Fibroblast of peridontal ligament (primary cell): ENCODE results near the gene SLC26A2.
"Not testable (repeated sequence)": the region's sequence is repeated elsewhere in the genome, so short reads cannot be mapped to it uniquely, and the experiment has no call there.

Source experiments
- DNase-seq: peaks from one replicate; pipeline ENCODE4 v3.0.0-alpha.2; 2010; ENCODE audit errors: extremely low read depth

The SLC26A2 gene

DNA sequence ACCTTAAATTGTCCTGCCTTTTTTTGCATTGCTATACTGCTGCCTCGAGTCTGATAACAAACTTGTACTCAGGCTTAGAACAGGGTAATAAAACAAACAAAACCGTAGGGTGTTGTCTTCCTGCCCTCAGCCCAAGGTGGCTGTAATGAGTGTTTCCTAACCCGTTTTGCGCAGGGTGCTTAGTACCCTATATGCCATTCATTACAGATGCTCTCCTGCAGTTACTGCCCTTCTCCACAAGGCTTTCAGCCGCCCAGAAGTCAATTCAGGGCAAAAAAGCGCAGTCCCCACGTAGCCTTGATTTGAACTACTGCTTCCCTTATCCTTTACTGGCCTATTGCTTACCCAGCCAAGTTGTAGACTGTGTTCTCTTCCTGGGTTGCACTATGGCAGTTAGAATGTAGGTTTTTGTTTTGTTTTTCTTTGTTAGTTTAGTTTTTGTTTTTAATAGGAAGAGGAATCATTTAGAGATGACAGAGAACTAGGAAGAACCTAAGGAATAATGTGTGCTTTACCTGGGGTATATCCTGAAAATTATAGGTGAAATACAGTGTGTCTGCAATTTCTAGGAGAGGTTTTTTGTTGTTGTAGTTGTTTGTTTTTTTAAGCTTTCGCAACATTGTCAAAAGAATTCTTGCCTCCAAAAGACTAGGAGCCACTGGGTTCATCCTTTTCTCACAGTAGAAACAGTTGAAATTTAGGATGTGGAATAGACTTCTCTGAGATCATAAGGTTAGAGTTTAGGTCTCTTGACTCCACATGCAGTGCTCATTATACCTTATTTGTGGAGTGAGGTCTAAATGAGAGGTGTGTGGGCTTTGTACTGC is 41.3 kb downstream of the SLC26A2 start:
- peak; percentile 80 for DNase-seq

DNA sequence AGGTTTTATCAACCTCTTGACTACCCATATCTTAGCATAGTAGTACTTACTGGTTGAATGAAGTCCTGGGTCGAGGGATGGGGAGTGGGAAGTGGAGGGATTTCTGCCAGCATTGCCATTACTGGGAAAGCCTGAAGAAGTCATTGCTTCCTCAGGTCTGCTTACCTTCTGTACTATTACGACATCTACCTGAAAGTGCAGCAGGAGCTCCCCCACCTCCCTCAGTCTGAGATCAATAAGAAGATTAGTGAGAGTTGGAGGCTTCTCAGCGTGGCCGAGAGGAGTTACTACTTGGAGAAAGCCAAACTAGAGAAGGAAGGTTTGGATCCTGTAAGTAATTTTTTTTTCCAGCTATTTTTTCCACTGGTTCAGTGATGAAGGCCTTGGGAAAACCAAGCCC is 45.8 kb downstream of the SLC26A2 start:
- no peak for DNase-seq

DNA sequence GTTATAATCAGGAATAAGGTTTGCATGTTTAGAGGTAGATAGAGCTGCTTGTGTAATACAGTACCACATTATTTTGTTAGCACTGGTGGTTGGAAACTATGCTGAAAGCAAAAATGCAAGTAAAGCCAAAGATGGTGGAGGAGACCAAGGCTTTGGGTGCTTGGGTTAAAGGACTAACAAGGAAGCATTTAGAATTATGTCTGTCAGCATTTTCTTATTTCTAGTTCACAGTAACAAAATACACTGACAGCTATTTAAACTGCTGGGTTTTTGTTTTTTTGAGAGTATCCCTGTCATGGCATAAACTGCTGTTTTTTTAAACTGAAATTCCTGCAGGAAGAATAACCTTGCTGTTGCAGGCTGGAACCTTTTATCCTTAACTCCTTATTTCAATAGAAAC is 46.5 kb downstream of the SLC26A2 start:
- DNase-seq, result no peak

DNA sequence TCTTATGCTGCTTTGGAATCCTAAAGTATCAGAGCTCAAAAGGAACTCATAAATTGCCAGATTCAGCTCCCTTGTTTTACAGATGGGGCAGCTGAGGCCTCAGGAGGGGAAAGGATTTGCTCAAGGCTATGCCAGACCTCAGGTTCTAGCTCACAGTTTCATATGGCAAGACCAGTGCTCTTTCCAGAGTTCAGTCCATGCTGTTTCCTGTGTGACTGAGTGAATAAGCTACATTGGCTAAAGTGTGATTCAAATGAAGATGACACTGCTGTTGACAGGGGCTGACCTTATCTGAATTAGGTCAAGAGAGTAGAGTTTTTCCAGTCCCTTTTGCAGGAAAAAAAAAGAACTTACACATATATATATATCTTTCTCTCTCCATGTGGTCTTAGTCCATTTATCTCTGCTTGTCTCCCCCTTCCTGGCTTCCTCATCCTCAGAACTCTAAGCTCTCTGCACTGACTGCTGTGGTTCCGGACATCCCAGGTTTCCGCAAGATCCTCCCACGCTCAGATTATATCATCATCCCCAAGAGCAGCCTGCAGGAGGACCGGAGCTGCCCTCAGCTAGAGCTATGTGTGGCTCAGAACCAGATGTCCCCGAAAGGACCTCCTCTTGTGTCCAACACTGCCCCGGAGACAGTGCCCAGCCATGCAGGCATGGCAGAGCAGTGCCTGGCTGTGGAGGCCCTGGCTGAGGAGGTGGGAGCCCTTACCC is 49.3 kb downstream of the SLC26A2 start:
- DNase-seq, result no peak

GRCh38 chr5:150013931-150014330 is 53.4 kb downstream of the SLC26A2 start:
- DNase-seq, result no peak

DNA sequence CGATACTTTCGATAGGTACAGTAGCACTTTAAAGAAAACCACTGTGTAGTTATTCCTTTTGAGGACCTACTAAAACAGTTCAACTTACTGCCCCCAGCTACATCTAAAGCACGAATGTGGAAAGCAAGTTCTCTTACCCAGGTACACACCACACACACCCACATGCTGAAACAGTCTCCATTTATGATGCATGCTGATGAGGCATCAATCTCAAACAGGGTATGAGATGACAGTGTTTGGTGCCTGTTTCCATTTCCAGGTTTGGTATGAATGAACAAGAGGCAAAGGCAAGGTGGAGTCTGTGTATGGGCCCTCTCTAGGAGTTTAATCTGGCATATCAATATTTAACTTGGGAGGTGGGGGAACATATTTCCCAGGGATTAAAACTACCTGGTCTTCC is 53.9 kb downstream of the SLC26A2 start:
- no peak for DNase-seq

DNA sequence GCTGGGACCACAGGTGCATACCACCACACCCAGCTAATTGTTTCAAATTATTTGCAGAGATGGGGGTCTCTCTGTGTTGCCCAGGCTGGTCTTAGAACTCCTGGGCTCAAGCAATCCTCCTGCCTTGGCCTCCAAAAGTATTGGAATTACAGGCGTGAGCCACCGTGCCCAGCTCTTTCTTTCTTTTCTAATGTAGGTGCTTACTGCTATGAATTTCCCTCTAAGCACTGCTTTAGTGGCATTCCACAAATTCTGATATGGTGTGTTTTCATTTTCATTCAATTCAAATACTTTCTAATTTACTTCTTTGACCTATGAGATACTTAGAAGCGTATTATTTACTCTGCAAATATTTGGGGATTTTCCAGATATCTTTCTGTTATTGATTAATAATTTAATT is 54.9 kb downstream of the SLC26A2 start:
- no peak for DNase-seq

DNA sequence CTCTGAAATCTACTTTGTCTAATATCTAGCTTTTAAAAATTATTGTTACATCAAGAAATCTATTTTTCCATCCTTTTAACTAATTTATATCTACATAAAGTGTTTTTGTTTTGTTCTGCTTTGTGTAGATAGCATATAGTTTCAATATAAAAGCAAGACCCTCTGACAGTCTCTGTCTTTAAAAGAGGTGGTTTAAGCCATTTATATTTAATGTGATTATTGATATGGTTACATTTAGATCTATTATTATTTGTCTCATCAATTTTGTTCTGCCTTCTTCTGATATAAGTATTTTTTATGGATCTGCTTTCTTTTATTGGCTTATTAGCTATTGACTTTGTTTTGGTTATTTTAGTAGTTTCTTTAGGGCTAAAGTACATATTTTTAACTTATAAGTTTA is 56.0 kb downstream of the SLC26A2 start:
- no peak for DNase-seq

DNA sequence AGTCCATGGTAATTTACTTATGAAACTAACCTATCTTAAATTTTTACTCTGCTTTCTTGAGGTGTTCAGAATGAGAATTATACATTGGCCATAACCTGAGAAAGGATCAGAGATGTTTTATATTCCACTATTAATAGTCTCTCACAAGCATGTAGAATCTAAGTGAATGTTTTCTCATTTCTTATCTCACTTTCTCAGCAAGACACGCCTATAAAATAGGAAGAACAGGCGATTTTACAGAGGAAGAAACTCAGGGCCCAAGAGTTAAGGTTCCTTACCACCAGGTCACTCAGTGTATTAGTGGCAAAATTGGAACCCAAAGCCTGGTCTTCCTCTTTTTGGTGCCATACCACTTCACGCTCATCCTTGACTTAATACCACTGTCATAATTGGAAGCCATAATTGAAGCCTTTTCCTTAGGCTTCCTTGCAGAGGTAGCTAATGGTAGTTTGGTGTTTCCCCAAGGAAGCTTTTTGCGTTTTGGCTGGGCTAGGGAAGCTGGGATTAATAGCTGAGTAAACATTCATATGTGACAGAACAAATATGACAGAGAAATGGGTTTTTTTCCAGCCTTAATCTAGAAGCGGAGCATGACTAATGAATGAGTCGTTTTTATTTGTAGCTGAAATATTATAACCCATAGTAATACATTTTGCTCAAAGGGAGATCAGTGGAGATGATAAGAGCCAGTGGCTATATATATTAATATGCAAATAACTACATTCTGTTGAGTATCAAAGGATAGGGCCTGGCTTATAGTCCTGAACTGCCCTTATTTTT is 56.9 kb downstream of the SLC26A2 start:
- DNase-seq, result no peak

DNA sequence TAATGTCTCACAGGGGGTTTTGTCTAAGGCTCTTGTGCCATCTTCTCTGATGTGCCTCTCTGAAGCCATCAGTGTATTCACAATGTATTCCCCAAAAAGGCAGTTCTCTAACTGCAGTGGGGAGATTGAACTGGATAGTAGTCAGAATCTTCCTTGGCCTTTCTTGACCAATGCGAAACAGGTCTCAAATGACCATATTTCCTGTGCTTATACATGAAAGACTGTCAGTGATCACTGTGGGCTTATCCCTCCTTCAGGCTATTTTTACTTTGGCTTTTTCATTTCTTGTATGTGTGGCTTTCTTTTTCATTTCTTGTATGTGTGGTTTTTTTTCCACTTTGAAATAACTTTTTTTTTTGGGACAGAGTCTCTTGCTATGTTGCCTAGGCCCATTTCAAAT is 59.7 kb downstream of the SLC26A2 start:
- no peak for DNase-seq

GRCh38 chr5:150021491-150022157 is 61.1 kb downstream of the SLC26A2 start:
- no peak for DNase-seq

GRCh38 chr5:150022158-150022531 is 61.6 kb downstream of the SLC26A2 start:
- peak; percentile 90 for DNase-seq

DNA sequence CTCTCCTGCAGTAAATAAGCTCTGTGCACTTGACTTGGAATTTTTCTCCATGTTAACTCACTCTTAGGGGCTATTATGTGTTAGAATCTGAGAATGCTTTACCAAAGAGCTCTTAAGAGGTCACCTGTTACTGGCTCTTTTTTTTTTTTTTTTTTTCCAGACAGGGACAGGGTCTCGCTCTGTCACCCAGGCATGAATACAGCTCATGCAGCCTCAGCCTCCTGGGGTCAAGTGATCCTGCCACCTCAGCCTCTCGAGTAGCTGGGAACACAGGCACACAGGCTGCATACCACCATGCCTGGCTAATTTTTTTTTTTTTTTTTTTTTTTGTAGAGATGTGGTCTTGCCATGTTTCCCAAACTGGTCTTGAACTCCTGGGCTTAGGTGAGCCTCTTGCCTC is 62.1 kb downstream of the SLC26A2 start:
- DNase-seq, result no peak

DNA sequence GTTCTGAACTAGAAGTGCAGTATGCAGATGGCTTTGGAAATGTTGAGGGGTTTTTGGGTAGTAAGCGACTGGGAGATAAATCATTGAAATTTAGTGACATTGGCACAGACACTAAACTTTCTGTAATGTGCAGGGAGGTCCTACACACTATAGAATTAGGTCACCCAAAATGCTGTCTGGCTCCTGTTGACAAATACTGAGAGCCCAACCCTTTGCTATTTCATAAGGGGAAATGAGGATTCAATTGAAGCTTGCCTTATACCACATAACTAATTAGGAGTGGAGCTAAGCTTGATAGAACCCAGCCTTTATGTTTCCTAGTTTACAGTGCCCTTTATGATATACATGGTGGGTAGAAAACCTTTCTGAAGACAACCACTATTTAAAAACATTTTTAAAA is 62.6 kb downstream of the SLC26A2 start:
- no peak for DNase-seq

DNA sequence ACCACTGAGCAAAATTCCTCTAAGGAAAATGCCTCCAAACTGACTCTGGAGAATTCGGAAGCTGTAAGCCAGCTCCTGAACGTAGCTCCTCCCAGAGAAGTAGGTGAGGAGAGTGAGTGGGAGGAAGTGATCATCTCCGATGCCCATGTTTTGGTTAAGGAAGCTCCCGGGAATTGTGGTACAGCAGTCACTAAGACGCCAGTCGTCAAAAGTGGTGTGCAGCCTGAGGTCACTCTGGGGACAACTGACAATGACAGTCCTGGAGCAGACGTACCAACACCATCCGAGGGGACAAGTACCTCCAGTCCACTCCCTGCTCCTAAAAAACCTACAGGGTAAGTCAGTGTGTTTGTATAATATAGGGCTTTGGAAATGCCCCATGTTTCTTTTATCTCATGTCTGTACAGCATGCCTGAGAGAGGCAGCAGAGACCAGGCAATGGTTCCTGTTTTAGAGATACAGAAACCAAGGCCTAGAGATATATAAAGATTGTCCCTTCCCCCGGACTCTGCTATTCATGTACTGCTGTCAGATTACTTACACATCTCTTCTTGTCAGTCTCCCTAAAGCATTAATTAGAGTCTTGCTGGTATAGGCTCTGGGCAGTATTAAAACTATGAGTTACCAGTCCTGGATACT is 63.9 kb downstream of the SLC26A2 start:
- DNase-seq, result peak; percentile 71

DNA sequence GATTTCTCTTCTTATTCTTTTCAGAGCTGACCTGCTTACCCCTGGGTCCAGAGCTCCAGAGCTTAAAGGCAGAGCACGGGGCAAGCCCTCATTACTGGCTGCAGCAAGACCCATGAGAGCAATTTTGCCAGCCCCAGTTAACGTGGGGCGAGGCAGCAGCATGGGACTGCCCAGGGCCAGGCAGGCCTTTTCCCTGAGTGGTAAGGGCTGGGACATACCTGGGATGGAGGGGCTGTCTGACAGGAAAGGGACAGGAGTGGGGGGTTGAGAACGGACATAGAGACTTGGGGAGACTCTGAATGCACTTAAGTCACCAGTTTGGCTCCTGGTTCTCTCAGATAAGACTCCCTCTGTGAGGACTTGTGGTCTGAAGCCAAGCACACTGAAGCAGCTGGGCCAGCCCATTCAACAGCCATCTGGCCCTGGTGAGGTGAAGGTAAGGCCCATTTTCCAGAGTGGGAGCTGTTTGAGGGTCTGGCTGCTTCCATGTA is 66.2 kb downstream of the SLC26A2 start:
- no peak for DNase-seq

DNA sequence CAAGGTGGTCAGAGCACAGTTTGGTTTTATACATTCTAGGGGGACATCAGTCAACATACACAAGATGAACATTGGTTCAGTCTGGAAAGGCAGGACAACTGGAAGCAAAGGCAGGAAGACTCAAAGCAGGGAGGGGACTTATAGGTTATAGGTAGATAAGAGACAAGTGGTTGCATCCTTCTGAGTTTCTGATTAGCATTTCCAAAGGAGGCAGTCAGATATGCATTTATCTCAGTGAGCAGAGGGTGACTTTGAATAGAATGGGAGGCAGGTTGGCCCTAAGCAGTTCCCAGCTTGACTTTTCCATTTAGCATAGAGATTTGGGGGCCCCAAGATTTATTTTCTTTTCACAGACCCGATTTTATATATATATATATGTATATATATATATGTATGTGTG is 67.5 kb downstream of the SLC26A2 start:
- not testable (repeated sequence) for DNase-seq

DNA sequence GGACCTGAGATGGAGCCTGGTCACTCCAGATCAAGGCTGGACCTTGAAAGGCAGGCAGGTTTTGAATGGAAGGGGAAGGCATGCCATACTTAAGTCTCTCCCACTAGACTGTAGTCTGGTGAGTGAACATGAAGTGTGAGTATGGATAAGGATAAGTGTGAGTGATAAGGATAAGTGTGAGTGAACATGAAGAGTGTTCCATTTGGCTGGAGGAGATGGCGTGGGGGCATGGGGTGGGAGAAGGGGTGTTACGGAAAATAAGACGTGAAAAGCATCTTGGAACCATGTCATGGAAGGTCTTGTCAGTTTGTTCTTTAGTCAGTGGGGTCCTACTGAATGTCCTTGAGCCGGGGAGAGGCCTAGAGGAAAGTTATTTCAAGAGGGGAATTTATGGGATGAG is 72.8 kb downstream of the SLC26A2 start:
- no peak for DNase-seq

GRCh38 chr5:150034662-150035061 is 74.1 kb downstream of the SLC26A2 start:
- peak; percentile 95 for DNase-seq

DNA sequence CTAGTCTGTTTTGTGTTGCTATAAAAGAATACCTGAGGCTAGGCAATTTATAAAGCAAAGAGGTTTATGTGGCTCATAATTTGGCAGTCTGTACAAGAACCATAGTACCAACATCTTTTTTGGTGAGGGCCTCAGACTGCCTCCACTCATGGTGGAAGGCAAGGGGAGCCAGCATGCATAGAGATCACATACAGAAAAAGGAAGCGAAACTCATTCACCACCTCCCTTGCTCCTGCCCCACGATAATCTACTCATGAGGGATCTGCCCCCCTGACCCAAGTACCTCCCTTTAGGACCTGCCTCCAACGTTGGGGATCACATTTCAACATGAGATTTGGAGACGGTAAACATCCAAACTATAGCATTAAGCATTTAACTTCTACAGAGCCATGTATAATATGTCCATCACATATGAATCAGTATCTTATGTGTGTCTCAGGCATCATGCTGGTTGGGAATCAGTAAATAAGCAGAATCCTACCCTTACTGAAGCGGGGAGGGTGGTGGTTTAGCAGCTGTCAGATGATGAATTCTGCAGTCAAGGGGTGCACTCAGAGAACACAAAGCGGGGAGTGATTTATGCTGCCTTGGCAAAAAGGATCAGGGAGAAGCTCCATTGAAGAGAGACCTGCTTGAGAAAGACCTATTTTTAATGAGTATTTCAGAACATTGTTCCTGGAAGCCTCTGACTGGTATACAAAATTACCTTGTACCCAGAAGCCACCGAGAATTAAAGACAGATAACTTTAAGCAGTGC is 74.8 kb downstream of the SLC26A2 start:
- no peak for DNase-seq

DNA sequence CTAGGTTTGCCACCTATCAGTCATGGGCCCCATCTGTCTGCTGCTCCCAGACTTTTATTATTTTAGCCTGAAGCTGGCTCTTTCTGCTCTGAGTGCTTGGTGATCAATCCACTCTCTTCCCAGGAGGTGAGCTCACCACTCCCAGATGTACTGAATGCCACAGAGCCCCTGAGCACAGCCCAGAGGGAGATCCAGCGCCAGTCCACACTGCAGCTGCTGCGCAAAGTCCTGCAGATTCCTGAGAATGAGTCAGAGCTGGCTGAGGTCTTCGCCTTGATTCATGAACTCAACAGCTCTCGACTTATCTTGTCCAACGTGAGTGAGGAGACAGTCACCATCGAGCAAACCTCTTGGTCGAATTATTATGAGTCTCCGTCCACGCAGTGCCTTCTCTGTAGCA is 76.0 kb downstream of the SLC26A2 start:
- peak; percentile 93 for DNase-seq
